ENCODE measurements around the gene TBL1X. TPM values are rescaled to one million over a fixed set of nuclear protein-coding genes. Genes with fewer than 3 reads are reported as not detected.

Gene TBL1X
- total and polyA plus RNA-seq, 4 donors: 10.1 to 16.0 (median 13.5) TPM

DNA sequence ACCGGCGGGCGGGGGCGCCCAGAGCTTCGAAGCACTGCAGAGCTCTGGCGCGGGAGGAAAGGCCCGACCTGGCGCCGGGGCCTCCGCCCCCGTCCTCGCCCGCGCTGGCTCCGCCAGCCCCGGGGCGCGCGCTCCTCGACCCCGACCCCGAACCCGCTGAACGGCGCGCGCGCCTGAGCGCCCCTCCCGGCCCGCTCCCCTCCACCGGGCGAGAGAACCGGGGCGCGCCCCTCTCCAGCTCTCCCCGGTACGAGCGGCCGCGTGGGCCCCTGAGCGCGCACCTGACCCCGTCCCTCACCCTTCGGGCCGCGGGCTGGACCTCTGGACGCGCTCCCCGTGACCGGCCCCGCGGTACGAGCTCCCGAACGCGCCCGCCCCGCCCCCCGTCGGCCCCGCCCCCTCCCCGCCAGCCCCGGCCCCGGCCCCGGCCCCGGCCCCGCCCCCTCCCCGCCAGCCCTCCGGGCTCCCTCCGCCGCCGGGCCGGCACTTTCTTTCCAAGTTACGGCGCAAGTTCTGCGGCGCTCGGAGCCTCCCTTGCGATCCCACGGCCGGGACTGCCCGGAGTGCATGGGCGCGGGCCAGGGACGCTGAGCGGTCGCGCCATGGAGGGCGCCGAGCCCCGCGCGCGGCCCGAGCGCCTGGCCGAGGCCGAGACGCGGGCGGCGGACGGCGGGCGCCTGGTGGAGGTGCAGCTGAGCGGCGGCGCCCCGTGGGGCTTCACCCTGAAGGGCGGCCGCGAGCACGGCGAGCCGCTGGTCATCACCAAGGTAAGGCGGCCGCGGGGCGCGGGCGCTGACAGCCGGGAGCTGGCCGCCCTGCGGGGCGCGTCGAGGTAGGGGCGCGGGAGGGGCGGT, 321.3 kb downstream of the TBL1X start, which contains the start of gene SHROOM2:
Gene SHROOM2 (plus strand): TSS at position 486 of the 854 bp plus-strand sequence. CDS start 117 bp downstream, at position 603.
- Histone ChIP-seq H3K27me3 (ENCODE audit: control insufficient read depth, insufficient read depth, low read length) (peaks cover 34% of the 10 kb centered on the region), H3K27ac (ENCODE audit: low read depth, low read length) (no peak within 1 kb of the TSS), H3K9me3 (ENCODE audit: control insufficient read depth, insufficient read depth, low read length) (no peaks in the 10 kb centered on the region), H3K36me3 (ENCODE audit: control insufficient read depth, insufficient read depth, low read length) (no peaks in the 10 kb centered on the region), H3K4me1 (ENCODE audit: control insufficient read depth, insufficient read depth, low read length) (peaks cover 17% of the 10 kb centered on the region), H3K4me3 (ENCODE audit: low read depth, low read length) (peak within 1 kb of the TSS; percentile 21)
- 3% methylated on average over 117 of the region's 132 CpGs for WGBS (ENCODE audit: insufficient coverage)
- peak in 2 of 6 donors; percentile 24 to 30 for DNase-seq (ENCODE audit: low read depth in 4 of 6, low spot score in 6 of 6)

DNA sequence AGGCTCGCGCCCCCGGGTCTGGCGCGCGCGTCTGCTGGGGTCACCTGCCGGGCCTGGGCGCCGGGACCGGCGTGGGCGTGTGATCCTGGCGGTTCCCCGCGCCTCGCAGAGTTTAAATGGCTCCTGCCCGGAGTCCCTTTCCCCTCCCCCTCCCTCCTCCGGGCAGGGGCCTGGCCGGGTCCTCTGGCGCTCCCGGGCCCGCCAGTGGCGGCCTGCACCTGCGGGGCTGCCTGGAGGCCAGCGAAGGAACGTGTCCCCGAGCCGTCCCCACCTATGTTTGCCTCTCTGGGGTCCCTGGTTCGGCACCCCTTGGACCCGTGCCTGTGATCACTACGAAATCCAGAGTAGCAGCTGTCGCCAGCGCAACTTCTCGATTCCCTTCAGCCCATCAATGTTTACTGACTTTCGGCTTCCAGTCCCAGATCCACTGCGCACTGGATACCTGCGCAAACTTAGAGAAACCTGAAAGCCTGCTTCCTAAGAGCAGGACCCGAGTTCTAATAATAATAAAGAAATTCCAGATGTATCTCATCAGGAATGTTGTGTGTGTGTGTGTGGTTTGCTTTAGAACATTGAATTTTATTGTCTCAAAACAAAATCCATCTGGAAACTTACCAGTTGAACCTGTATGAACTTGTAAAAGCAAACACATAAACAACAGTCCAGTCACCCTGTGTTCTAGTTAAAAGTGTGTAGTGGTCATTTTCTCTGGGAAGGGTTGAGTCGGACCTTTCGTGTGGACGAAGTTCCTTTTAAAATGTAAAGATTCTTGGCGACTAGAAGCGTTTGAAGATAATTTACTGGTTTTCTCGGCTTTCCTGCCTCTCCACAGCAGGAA, 322.2 kb downstream of the TBL1X start:
- H3K4me3 ChIP-seq (ENCODE audit: low read depth, low read length): peak overlapping the region; percentile 14
- no peaks in the 10 kb centered on the region for H3K36me3 ChIP-seq (ENCODE audit: control insufficient read depth, insufficient read depth, low read length)
- H3K9me3 ChIP-seq (ENCODE audit: control insufficient read depth, insufficient read depth, low read length): no peaks in the 10 kb centered on the region
- H3K4me1 ChIP-seq (ENCODE audit: control insufficient read depth, insufficient read depth, low read length): peaks cover 17% of the 10 kb centered on the region
- no peak overlapping the region for H3K27ac ChIP-seq (ENCODE audit: low read depth, low read length)
- peak in 1 of 6 donors; percentile 31 for DNase-seq (ENCODE audit: low read depth in 4 of 6, low spot score in 6 of 6)
- H3K27me3 ChIP-seq (ENCODE audit: control insufficient read depth, insufficient read depth, low read length): peaks cover 32% of the 10 kb centered on the region
- WGBS (ENCODE audit: insufficient coverage): 2% methylated on average over 36 of the region's 45 CpGs

GRCh38 chrX:9788911-9789310, 324.1 kb downstream of the TBL1X start:
- Histone ChIP-seq H3K27ac (ENCODE audit: low read depth, low read length) (no peak overlapping the region), H3K27me3 (ENCODE audit: control insufficient read depth, insufficient read depth, low read length) (peaks cover 30% of the 10 kb centered on the region), H3K4me1 (ENCODE audit: control insufficient read depth, insufficient read depth, low read length) (peaks cover 17% of the 10 kb centered on the region), H3K4me3 (ENCODE audit: low read depth, low read length) (no peak overlapping the region), H3K36me3 (ENCODE audit: control insufficient read depth, insufficient read depth, low read length) (no peaks in the 10 kb centered on the region), H3K9me3 (ENCODE audit: control insufficient read depth, insufficient read depth, low read length) (no peaks in the 10 kb centered on the region)
- WGBS (ENCODE audit: insufficient coverage): no CpG with 5 or more reads among the region's 2 CpGs
- DNase-seq (ENCODE audit: low read depth in 4 of 6, low spot score in 6 of 6): no peak

DNA sequence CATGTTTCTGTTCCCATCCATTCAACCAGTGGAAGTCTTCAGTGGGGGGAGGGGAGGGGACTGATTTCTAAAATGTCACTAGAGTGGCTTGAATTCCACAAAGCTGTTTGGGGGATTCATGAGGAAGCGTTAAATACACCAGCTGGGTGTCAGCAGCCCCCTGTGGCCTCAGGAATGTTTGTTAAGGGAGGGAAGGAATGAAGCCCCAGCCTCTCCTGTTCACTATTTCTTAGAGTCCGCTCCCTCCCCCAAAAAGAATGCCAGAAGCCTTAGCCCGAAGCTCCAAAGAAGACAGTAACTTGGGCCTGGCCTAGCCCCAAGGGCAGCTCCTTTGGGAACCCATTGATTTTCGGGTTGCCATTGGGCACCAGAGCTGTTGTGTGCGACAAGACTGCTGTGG, 324.7 kb downstream of the TBL1X start:
- no peak for DNase-seq (ENCODE audit: low read depth in 4 of 6, low spot score in 6 of 6)
- Histone ChIP-seq H3K4me3 (ENCODE audit: low read depth, low read length) (no peak overlapping the region), H3K27me3 (ENCODE audit: control insufficient read depth, insufficient read depth, low read length) (peaks cover 30% of the 10 kb centered on the region), H3K27ac (ENCODE audit: low read depth, low read length) (no peak overlapping the region), H3K4me1 (ENCODE audit: control insufficient read depth, insufficient read depth, low read length) (peaks cover 17% of the 10 kb centered on the region), H3K9me3 (ENCODE audit: control insufficient read depth, insufficient read depth, low read length) (no peaks in the 10 kb centered on the region), H3K36me3 (ENCODE audit: control insufficient read depth, insufficient read depth, low read length) (no peaks in the 10 kb centered on the region)
- 28% methylated on average over 4 of the region's 5 CpGs for WGBS (ENCODE audit: insufficient coverage)

All from spinal cord (tissue), 10 donors.